ENCODE data around the gene RAB3GAP1.

RAB3GAP1 gene

DNA sequence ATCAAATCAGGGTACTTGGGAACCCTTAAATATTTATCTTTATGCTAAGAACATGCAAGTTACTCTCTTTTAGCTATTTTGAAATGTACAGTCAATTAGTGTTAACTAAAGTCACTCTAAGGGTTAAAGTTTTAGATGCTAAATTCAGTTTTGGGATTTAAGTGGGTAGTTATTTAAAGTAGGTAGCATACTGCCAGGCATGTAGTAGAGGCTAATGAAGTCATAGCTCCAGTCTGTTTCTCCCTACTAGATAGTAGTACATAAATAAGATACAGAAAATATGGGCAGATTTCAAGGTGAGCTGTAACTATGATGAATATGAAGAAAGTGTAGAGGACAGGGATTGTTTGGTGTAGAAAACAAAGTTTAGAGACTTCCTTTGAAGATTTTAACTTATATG, 7.5 kb downstream of the RAB3GAP1 start:
- no peak overlapping the region for H3K27ac ChIP-seq (ENCODE audit: extremely low read depth, low read depth, low read length)
- CTCF ChIA-PET = no interaction called here
- POLR2A ChIA-PET = no interaction called here
- H3K9me3 ChIP-seq (ENCODE audit: control insufficient read depth, insufficient read depth, low read depth, low read length) = no peaks in the 10 kb centered on the region
- peaks cover 23 to 34% of the 10 kb centered on the region in 2 experiments for H3K36me3 ChIP-seq (ENCODE audit: control insufficient read depth in 2 of 2, insufficient read depth in 1 of 2, low read length in 2 of 2)
- no peak overlapping the region for H3K4me3 ChIP-seq (ENCODE audit: low read depth, low read length)
- H3K4me1 ChIP-seq (ENCODE audit: control insufficient read depth, insufficient read depth, low read length) = no peaks in the 10 kb centered on the region
- TF ChIP-seq ZNF785 (tag by site-specific recombination; IDR thresholded peaks at IDR 0.05) = no peak
- no peak for TF ChIP-seq ZNF239 (tag by site-specific recombination; IDR thresholded peaks at IDR 0.05)
- TF ChIP-seq, protein P1, sequence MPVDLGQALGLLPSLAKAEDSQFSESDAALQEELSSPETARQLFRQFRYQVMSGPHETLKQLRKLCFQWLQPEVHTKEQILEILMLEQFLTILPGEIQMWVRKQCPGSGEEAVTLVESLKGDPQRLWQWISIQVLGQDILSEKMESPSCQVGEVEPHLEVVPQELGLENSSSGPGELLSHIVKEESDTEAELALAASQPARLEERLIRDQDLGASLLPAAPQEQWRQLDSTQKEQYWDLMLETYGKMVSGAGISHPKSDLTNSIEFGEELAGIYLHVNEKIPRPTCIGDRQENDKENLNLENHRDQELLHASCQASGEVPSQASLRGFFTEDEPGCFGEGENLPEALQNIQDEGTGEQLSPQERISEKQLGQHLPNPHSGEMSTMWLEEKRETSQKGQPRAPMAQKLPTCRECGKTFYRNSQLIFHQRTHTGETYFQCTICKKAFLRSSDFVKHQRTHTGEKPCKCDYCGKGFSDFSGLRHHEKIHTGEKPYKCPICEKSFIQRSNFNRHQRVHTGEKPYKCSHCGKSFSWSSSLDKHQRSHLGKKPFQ (tag by site-specific recombination; IDR thresholded peaks at IDR 0.05) = no peak
- no peak for TF ChIP-seq ZBTB21 (tag by site-specific recombination; IDR thresholded peaks at IDR 0.05)
- no peak for TF ChIP-seq ZNF777 (tag by site-specific recombination; IDR thresholded peaks at IDR 0.05; ENCODE audit: borderline replicate concordance)

DNA sequence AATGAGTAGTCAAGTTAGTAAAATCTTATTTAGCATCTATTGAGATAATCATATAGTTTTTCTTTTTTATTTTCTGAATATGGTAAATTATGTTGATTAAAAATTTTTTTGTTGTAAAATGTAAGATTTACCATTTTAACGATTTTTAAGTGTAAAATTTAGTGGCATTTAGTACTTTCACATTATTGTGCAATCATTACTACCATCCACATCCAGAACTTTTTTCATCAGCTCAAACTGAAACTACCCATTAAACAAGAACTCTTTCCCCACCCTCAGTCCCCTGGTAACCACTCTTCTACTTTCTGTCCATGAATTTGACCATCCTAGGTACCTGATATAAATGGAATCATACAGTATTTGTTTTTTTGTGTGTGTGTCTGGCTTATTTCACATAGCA, 11.1 kb downstream of the RAB3GAP1 start:
- Histone ChIP-seq H3K4me3 (ENCODE audit: low read depth, low read length) (no peak overlapping the region), H3K9me3 (ENCODE audit: control insufficient read depth, insufficient read depth, low read depth, low read length) (no peaks in the 10 kb centered on the region), H3K4me1 (ENCODE audit: control insufficient read depth, insufficient read depth, low read length) (no peaks in the 10 kb centered on the region), H3K27ac (ENCODE audit: extremely low read depth, low read depth, low read length) (no peak overlapping the region), H3K36me3 (ENCODE audit: control insufficient read depth in 2 of 2, insufficient read depth in 1 of 2, low read length in 2 of 2) (peaks cover 15 to 41% of the 10 kb centered on the region in 2 experiments)
- TF ChIP-seq, protein P2, sequence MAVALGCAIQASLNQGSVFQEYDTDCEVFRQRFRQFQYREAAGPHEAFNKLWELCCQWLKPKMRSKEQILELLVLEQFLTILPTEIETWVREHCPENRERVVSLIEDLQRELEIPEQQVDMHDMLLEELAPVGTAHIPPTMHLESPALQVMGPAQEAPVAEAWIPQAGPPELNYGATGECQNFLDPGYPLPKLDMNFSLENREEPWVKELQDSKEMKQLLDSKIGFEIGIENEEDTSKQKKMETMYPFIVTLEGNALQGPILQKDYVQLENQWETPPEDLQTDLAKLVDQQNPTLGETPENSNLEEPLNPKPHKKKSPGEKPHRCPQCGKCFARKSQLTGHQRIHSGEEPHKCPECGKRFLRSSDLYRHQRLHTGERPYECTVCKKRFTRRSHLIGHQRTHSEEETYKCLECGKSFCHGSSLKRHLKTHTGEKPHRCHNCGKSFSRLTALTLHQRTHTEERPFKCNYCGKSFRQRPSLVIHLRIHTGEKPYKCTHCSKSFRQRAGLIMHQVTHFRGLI (tag by site-specific recombination; IDR thresholded peaks at IDR 0.05) = no peak
- TF ChIP-seq OSR2 (tag by site-specific recombination; IDR thresholded peaks at IDR 0.05) (no peak), ZNF830 (tag by site-specific recombination; IDR thresholded peaks at IDR 0.05; ENCODE audit: low read depth) (no peak), ZNF311 (tag by site-specific recombination; IDR thresholded peaks at IDR 0.05; ENCODE audit: borderline replicate concordance) (no peak), KLF9 (tag by site-specific recombination; IDR thresholded peaks at IDR 0.05; ENCODE audit: low read depth) (no peak), ZNF366 (tag by site-specific recombination; conservative IDR thresholded peaks at IDR 0.05) (no peak), ZNF555 (tag by site-specific recombination; conservative IDR thresholded peaks at IDR 0.05) (no peak), ZNF639 (tag by site-specific recombination; IDR thresholded peaks at IDR 0.05) (no peak)
- TF ChIP-seq, protein P3, sequence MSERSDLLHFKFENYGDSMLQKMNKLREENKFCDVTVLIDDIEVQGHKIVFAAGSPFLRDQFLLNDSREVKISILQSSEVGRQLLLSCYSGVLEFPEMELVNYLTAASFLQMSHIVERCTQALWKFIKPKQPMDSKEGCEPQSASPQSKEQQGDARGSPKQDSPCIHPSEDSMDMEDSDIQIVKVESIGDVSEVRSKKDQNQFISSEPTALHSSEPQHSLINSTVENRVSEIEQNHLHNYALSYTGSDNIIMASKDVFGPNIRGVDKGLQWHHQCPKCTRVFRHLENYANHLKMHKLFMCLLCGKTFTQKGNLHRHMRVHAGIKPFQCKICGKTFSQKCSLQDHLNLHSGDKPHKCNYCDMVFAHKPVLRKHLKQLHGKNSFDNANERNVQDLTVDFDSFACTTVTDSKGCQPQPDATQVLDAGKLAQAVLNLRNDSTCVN (tag by site-specific recombination; optimal IDR thresholded peaks at IDR 0.05) = no peak
- ChIA-PET CTCF (interaction anchor here (1.0 kb wide), 1 partner anchor 669 kb away, joined by 3 read pairs; no protein-coding TSS in a partner anchor), POLR2A (no interaction called here)

DNA sequence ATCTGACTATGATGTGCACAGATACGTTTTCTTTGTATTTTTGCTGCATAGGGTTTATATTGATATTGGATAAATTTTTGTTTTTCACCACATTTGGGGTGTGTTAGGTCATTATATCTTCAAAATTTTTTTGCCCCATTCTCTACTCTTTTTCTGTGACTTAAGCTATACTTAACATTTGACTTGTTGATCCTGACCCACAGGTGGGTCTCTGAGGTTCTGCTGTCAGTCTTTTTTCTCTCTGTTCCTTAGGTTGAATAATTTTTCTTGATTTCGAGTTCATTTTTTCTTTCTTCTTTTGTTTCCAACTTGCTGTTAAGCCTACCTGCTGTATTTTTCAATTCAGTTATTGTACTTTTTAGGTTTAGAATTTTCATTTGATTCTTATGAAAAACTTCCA, 12.1 kb downstream of the RAB3GAP1 start:
- peaks cover 15 to 37% of the 10 kb centered on the region in 2 experiments for H3K36me3 ChIP-seq (ENCODE audit: control insufficient read depth in 2 of 2, insufficient read depth in 1 of 2, low read length in 2 of 2)
- no peak overlapping the region for H3K4me3 ChIP-seq (ENCODE audit: low read depth, low read length)
- no peaks in the 10 kb centered on the region for H3K4me1 ChIP-seq (ENCODE audit: control insufficient read depth, insufficient read depth, low read length)
- TF ChIP-seq ZNF776 (tag by site-specific recombination; IDR thresholded peaks at IDR 0.05; ENCODE audit: borderline replicate concordance) = no peak
- peak; percentile 82 for TF ChIP-seq SCRT1 (tag by site-specific recombination; IDR thresholded peaks at IDR 0.05; ENCODE audit: borderline replicate concordance)
- TF ChIP-seq SCRT2 (tag by site-specific recombination; IDR thresholded peaks at IDR 0.05) = peak; percentile 84
- no peak overlapping the region for H3K27ac ChIP-seq (ENCODE audit: extremely low read depth, low read depth, low read length)
- ChIA-PET CTCF (interaction anchor here (0.7 kb wide), 2 partner anchors 49 to 734 kb away, joined by 3 to 4 read pairs; no protein-coding TSS in a partner anchor), POLR2A (interaction anchor here (0.8 kb wide), 1 partner anchor 11 kb away, joined by 4 read pairs; no protein-coding TSS in a partner anchor)
- no peaks in the 10 kb centered on the region for H3K9me3 ChIP-seq (ENCODE audit: control insufficient read depth, insufficient read depth, low read depth, low read length)

Measured in HEK293 (cell line).